AG04450 (cell line): ENCODE measurements around the gene B3GAT2. TPM values are rescaled to one million over a fixed set of nuclear protein-coding genes. Genes with fewer than 3 reads are reported as not detected.

Experiments
- CTCF ChIA-PET: fragments of 300-600, 350-600 bp; formaldehyde crosslinking; extraction: SDS; loops from one replicate; lab custom pipeline; 2022; ENCODE audit warnings: antibody characterized with exemption, inconsistent platforms; lab: Charles Lee
- POLR2A ChIA-PET: fragments of 350-600 bp; formaldehyde crosslinking; extraction: SDS; loops from one replicate; lab custom pipeline; 2021; ENCODE audit warnings: antibody characterized with exemption, inconsistent platforms; lab: Yijun Ruan, JAX
- DNase-seq: peaks from one replicate; pipeline ENCODE4 v3.0.0-alpha.2; 2011; ENCODE audit warnings: low read depth, low spot score
- H3K27ac ChIP-seq: one replicate; pipeline ENCODE4 v1.5.1; 2012; ENCODE audit warnings: low read depth, low read length, control low read depth
- H3K27me3 ChIP-seq: one replicate; pipeline ENCODE4 v1.6.0; 2012; ENCODE audit warnings: low read length; ENCODE audit not compliant: control insufficient read depth, insufficient read depth
- H3K4me3 ChIP-seq: 2 replicates; pipeline ENCODE4 v1.5.1; 2011; ENCODE audit warnings: mild to moderate bottlenecking, low read depth, low read length, control low read depth
- H3K9me3 ChIP-seq: 2 replicates; pipeline ENCODE4 v1.5.1; 2012; ENCODE audit warnings: low read length; ENCODE audit not compliant: control insufficient read depth, insufficient read depth
- CTCF ChIP-seq: IDR thresholded peaks from 2 replicates; pipeline ENCODE4 v1.5.1; 2011; ENCODE audit warnings: low read depth, low read length, control low read depth, inconsistent platforms
- polyA plus RNA-seq: library from polyadenylated mRNA; depleted of rRNA; stranded (reverse); fragments of >200 nt; gene quantifications from 2 replicates; pipeline ENCODE4 v1.2.3, GENCODE V29; 2011

Gene B3GAT2
- polyA plus RNA-seq, 1 experiment, result 0.11 TPM

GRCh38 chr6:70874181-70874913 lies 82.5 kb downstream of the B3GAT2 start:
- POLR2A ChIA-PET, result no interaction called here
- CTCF ChIA-PET, result interaction anchor here (1.2 to 5.0 kb wide), 2 partner anchors 11 to 167 kb away, joined by 4 to 37 read pairs; no protein-coding TSS in a partner anchor

GRCh38 chr6:70872469-70872868 lies 84.4 kb downstream of the B3GAT2 start:
- Histone ChIP-seq H3K9me3 (no peaks in the 10 kb centered on the region), H3K27ac (no peak overlapping the region), H3K27me3 (no peaks in the 10 kb centered on the region), H3K4me3 (no peak overlapping the region)
- POLR2A ChIA-PET, result no interaction called here
- DNase-seq, result no peak
- no peak for TF ChIP-seq CTCF
- CTCF ChIA-PET, result interaction anchor here (5.0 kb wide), 1 partner anchor 13 kb away, joined by 37 read pairs; no protein-coding TSS in a partner anchor

More at GRCh38 chr6:70874181-70874913, 82.5 kb downstream of the B3GAT2 start:
- Histone ChIP-seq H3K9me3 (no peaks in the 10 kb centered on the region), H3K4me3 (no peak overlapping the region), H3K27me3 (peaks cover 3% of the 10 kb centered on the region), H3K27ac (no peak overlapping the region)
- no peak for TF ChIP-seq CTCF
- no peak for DNase-seq

GRCh38 chr6:70864401-70864800 lies 92.5 kb downstream of the B3GAT2 start:
- POLR2A ChIA-PET, result no interaction called here
- CTCF ChIA-PET, result interaction anchor here (1.0 to 5.1 kb wide), 3 partner anchors 9 to 157 kb away, joined by 3 to 26 read pairs (median 6); no protein-coding TSS in a partner anchor
- DNase-seq, result no peak
- H3K9me3 ChIP-seq, result no peaks in the 10 kb centered on the region
- TF ChIP-seq CTCF, result no peak
- no peak overlapping the region for H3K27ac ChIP-seq
- H3K27me3 ChIP-seq, result no peaks in the 10 kb centered on the region
- no peak overlapping the region for H3K4me3 ChIP-seq

GRCh38 chr6:70863343-70863742 lies 93.5 kb downstream of the B3GAT2 start:
- no peak for DNase-seq
- ChIA-PET CTCF (interaction anchor here (0.6 to 5.1 kb wide), 4 partner anchors 8 to 450 kb away, joined by 3 to 26 read pairs (median 4); no protein-coding TSS in a partner anchor), POLR2A (no interaction called here)
- Histone ChIP-seq H3K27me3 (no peaks in the 10 kb centered on the region), H3K27ac (no peak overlapping the region), H3K4me3 (no peak overlapping the region), H3K9me3 (no peaks in the 10 kb centered on the region)
- TF ChIP-seq CTCF, result no peak

- no peak for TF ChIP-seq CTCF
- Histone ChIP-seq H3K27ac (no peak overlapping the region), H3K4me3 (no peak overlapping the region), H3K9me3 (no peaks in the 10 kb centered on the region), H3K27me3 (no peaks in the 10 kb centered on the region)
- POLR2A ChIA-PET, result no interaction called here
- DNase-seq, result no peak
- CTCF ChIA-PET, result interaction anchor here (0.6 to 2.0 kb wide), 3 partner anchors 24 to 174 kb away, joined by 5 to 7 read pairs (median 5); no protein-coding TSS in a partner anchor
These were observed 95.9 kb downstream of the B3GAT2 start for GRCh38 chr6:70860920-70861319.
